ENCODE measurements around the gene FOSL2.

DNA sequence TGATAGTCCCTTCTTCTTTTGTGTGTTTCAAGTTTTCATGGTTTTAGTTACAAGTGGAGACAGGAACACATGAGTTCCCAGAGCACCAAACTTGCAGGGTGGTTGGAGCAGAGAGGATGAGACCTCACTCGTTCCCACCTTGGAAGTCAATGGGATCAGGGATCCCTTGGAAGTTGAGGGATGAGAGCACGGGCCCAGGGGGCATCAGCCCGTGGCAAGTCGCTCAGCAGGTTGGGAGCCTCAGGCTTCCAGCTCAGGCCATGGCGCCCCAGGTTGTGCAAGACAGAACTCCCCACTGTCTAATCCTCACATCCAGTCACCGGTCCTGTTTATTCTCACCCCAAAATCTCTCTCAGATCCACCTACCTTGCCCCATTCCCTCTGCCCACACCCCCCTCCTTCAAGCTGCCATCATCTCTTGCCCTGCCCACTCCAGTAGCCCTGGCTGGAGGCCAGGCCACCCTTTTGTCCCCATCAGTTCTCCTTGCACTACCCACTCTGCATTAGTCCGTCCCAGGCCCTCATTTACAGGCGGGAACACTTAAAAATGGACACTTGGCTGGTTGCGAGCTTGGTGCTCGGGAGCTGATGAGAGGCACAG is 37.6 kb upstream of the FOSL2 start:
- TF ChIP-seq POLR2AphosphoS5 (IDR thresholded peaks at IDR 0.05; ENCODE audit: low read length) (no peak), ASH2L (IDR thresholded peaks at IDR 0.05; ENCODE audit: borderline replicate concordance, low read depth) (no peak)
- TF ChIP-seq, protein P1, sequence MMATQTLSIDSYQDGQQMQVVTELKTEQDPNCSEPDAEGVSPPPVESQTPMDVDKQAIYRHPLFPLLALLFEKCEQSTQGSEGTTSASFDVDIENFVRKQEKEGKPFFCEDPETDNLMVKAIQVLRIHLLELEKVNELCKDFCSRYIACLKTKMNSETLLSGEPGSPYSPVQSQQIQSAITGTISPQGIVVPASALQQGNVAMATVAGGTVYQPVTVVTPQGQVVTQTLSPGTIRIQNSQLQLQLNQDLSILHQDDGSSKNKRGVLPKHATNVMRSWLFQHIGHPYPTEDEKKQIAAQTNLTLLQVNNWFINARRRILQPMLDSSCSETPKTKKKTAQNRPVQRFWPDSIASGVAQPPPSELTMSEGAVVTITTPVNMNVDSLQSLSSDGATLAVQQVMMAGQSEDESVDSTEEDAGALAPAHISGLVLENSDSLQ (IDR thresholded peaks at IDR 0.05) = no peak
- TF ChIP-seq, protein P2, sequence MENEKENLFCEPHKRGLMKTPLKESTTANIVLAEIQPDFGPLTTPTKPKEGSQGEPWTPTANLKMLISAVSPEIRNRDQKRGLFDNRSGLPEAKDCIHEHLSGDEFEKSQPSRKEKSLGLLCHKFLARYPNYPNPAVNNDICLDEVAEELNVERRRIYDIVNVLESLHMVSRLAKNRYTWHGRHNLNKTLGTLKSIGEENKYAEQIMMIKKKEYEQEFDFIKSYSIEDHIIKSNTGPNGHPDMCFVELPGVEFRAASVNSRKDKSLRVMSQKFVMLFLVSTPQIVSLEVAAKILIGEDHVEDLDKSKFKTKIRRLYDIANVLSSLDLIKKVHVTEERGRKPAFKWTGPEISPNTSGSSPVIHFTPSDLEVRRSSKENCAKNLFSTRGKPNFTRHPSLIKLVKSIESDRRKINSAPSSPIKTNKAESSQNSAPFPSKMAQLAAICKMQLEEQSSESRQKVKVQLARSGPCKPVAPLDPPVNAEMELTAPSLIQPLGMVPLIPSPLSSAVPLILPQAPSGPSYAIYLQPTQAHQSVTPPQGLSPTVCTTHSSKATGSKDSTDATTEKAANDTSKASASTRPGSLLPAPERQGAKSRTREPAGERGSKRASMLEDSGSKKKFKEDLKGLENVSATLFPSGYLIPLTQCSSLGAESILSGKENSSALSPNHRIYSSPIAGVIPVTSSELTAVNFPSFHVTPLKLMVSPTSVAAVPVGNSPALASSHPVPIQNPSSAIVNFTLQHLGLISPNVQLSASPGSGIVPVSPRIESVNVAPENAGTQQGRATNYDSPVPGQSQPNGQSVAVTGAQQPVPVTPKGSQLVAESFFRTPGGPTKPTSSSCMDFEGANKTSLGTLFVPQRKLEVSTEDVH (IDR thresholded peaks at IDR 0.05; ENCODE audit: low read depth, partially characterized antibody) = no peak

Data from GM12878 (cell line).